ENCODE results near the gene NEDD4. TPM values are rescaled to one million over a fixed set of nuclear protein-coding genes. Genes with fewer than 3 reads are reported as not detected.
"Not testable (repeated sequence)": the region's sequence is repeated elsewhere in the genome, so short reads cannot be mapped to it uniquely, and the experiment has no call there.

NEDD4 gene
- polyA plus RNA-seq, 4 donors = 5.6 to 24.0 (median 8.9) TPM

DNA sequence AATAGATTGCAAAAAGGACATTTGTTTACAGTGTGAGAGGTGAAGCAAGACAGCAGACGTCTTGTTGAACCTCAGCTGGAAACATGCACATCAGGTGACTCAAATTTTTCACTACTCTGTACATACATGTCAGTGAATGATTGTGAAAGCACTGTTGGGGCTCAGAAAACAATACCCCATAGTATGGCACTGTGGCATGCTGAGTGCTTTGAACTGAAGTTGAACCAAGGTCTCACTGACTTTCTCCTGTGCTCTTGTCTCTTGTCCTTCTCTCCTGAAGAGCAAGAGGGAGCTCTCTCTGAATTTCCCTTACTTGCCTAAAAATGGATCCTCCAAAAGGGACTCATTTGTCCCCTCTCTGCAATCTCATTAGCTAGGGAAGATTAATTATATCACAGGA, 24.5 kb upstream of the NEDD4 start:
- Histone ChIP-seq H3K4me3 (ENCODE audit: low read depth in 1 of 3, low read length in 3 of 3) (no peak overlapping the region), H3K4me1 (ENCODE audit: control insufficient read depth in 3 of 3, insufficient read depth in 2 of 3, low read depth in 1 of 3, low read length in 2 of 3) (no peaks in the 10 kb centered on the region), H3K9me3 (ENCODE audit: control insufficient read depth in 2 of 2, insufficient read depth in 1 of 2, low read depth in 1 of 2, low read length in 1 of 2) (peaks cover 0 to 9% of the 10 kb centered on the region in 2 donors), H3K27me3 (ENCODE audit: control insufficient read depth in 3 of 3, insufficient read depth in 3 of 3, low read length in 3 of 3) (no peaks in the 10 kb centered on the region), H3K36me3 (ENCODE audit: control insufficient read depth in 3 of 3, insufficient read depth in 2 of 3, low read depth in 1 of 3, low read length in 3 of 3) (no peaks in the 10 kb centered on the region), H3K27ac (ENCODE audit: low read depth in 1 of 3, low read length in 2 of 3) (no peak overlapping the region)
- WGBS, 3 donors = 32 to 38% (median 33%) methylated on average over 1 of the region's 1 CpG
- DNase-seq = no peak
- FAIRE-seq = no peak

DNA sequence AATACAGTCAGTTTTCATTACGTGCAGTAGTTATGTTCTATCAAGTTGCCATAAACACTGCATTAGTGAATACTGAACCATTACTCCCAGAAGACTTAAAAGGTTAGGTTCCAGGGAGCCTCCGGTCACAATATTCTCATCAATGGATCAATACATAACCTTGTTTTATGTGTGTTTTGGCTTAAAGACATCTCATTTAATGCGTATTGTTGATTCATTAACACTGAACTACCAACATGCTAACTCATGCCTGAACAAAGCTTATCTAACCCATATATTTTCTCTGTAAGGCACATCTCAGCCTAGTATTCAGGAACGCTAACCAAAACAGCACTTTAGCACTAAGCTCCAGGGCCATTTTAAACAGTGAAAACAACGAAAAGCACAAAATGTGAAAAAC, 24.1 kb upstream of the NEDD4 start:
- FAIRE-seq (no peak), DNase-seq (no peak)
- Histone ChIP-seq H3K27me3 (ENCODE audit: control insufficient read depth in 3 of 3, insufficient read depth in 3 of 3, low read length in 3 of 3) (no peaks in the 10 kb centered on the region), H3K27ac (ENCODE audit: low read depth in 1 of 3, low read length in 2 of 3) (no peak overlapping the region), H3K4me1 (ENCODE audit: control insufficient read depth in 3 of 3, insufficient read depth in 2 of 3, low read depth in 1 of 3, low read length in 2 of 3) (no peaks in the 10 kb centered on the region), H3K9me3 (ENCODE audit: control insufficient read depth in 2 of 2, insufficient read depth in 1 of 2, low read depth in 1 of 2, low read length in 1 of 2) (peaks cover 0 to 9% of the 10 kb centered on the region in 2 donors), H3K4me3 (ENCODE audit: low read depth in 1 of 3, low read length in 3 of 3) (no peak overlapping the region), H3K36me3 (ENCODE audit: control insufficient read depth in 3 of 3, insufficient read depth in 2 of 3, low read depth in 1 of 3, low read length in 3 of 3) (no peaks in the 10 kb centered on the region)
- WGBS, 3 donors = 83 to 88% (median 84%) methylated on average over 5 of the region's 5 CpGs

DNA sequence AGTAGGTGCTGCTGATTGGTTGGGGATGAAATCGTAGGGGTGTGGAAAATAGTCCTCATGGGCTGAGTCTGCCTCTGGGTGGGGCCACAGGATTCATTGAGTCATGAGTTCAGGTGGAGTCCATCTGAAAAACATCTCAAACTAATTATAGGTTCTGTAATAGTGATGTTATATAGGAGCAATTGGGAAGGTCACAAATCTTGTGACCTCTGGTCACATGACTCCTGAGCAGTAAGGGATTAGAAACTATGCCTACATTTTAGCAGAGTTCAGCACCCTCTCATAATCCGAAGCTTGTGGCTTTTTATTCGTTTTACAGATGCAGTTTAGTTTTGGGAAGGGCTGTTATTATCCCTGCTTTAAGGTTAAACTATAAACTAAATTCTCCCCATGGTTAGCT, 22.9 kb upstream of the NEDD4 start:
- Histone ChIP-seq H3K27ac (ENCODE audit: low read depth in 1 of 3, low read length in 2 of 3) (no peak overlapping the region), H3K9me3 (ENCODE audit: control insufficient read depth in 2 of 2, insufficient read depth in 1 of 2, low read depth in 1 of 2, low read length in 1 of 2) (peaks cover 0 to 9% of the 10 kb centered on the region in 2 donors), H3K4me3 (ENCODE audit: low read depth in 1 of 3, low read length in 3 of 3) (no peak overlapping the region), H3K4me1 (ENCODE audit: control insufficient read depth in 3 of 3, insufficient read depth in 2 of 3, low read depth in 1 of 3, low read length in 2 of 3) (no peaks in the 10 kb centered on the region), H3K27me3 (ENCODE audit: control insufficient read depth in 3 of 3, insufficient read depth in 3 of 3, low read length in 3 of 3) (no peaks in the 10 kb centered on the region), H3K36me3 (ENCODE audit: control insufficient read depth in 3 of 3, insufficient read depth in 2 of 3, low read depth in 1 of 3, low read length in 3 of 3) (no peaks in the 10 kb centered on the region)
- FAIRE-seq (no peak), DNase-seq (no peak)
- 81 to 86% (median 83%) methylated on average over 3 of the region's 3 CpGs for WGBS, 3 donors

DNA sequence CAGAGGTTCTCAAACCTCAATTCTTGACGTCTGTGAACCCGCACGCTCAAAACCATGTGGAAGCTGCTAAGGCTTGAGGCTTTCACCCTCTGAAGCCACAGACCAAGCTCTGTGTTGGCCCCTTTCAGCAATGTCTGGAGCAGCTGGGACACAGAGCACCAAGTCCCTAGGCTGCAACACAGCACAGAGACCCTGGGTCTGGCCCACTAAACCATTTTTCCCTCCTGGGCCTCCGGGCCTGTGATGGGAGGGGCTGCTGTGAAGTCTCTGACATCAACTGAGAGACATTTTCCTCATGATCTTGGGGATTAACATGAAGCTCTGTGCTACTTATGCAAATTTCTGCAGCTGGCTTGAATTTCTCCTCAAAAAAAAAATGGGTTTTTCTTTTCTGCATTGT, 21.3 kb upstream of the NEDD4 start:
- DNase-seq (no peak), FAIRE-seq (no peak)
- no peak overlapping the region for H3K4me3 ChIP-seq (ENCODE audit: low read depth in 1 of 3, low read length in 3 of 3)
- H3K27me3 ChIP-seq (ENCODE audit: control insufficient read depth in 3 of 3, insufficient read depth in 3 of 3, low read length in 3 of 3) = no peaks in the 10 kb centered on the region
- H3K9me3 ChIP-seq (ENCODE audit: control insufficient read depth in 2 of 2, insufficient read depth in 1 of 2, low read depth in 1 of 2, low read length in 1 of 2) = peaks cover 0 to 9% of the 10 kb centered on the region in 2 donors
- H3K4me1 ChIP-seq (ENCODE audit: control insufficient read depth in 3 of 3, insufficient read depth in 2 of 3, low read depth in 1 of 3, low read length in 2 of 3) = no peaks in the 10 kb centered on the region
- 88 to 94% (median 91%) methylated on average over 4 of the region's 4 CpGs for WGBS, 3 donors
- H3K36me3 ChIP-seq (ENCODE audit: control insufficient read depth in 3 of 3, insufficient read depth in 2 of 3, low read depth in 1 of 3, low read length in 3 of 3) = no peaks in the 10 kb centered on the region
- H3K27ac ChIP-seq (ENCODE audit: low read depth in 1 of 3, low read length in 2 of 3) = no peak overlapping the region

DNA sequence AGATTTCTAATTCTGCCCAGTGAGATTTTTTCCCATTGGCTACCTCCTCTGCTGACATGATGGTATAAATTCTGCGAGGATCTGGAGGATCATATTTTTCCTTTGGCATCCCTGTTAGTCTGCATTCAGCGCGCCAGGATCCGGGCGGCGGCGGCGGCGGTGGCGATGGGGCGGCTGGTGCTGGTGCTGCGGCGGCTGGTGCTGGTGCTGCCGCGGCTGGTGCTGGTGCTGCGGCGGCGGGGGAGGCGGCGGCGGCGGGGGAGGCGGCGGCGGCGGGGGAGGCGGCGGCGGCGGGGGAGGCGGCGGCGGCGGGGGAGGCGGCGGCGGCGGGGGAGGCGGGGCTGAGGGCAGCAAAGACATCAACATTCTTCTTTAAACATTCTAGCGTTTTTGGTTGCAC, 13.6 kb upstream of the NEDD4 start:
- DNase-seq; H3K4me1 ChIP-seq (ENCODE audit: control insufficient read depth in 3 of 3, insufficient read depth in 2 of 3, low read depth in 1 of 3, low read length in 2 of 3); H3K27ac ChIP-seq (ENCODE audit: low read depth in 1 of 3, low read length in 2 of 3); H3K9me3 ChIP-seq (ENCODE audit: control insufficient read depth in 2 of 2, insufficient read depth in 1 of 2, low read depth in 1 of 2, low read length in 1 of 2); H3K27me3 ChIP-seq (ENCODE audit: control insufficient read depth in 3 of 3, insufficient read depth in 3 of 3, low read length in 3 of 3); H3K36me3 ChIP-seq (ENCODE audit: control insufficient read depth in 3 of 3, insufficient read depth in 2 of 3, low read depth in 1 of 3, low read length in 3 of 3); FAIRE-seq: not testable (repeated sequence)
- peak overlapping the region in 1 of 3 donors; percentile 33 for H3K4me3 ChIP-seq (ENCODE audit: low read depth in 1 of 3, low read length in 3 of 3)
- 63 to 75% (median 71%) methylated on average over 20 to 40 of the region's 40 CpGs for WGBS, 3 donors

DNA sequence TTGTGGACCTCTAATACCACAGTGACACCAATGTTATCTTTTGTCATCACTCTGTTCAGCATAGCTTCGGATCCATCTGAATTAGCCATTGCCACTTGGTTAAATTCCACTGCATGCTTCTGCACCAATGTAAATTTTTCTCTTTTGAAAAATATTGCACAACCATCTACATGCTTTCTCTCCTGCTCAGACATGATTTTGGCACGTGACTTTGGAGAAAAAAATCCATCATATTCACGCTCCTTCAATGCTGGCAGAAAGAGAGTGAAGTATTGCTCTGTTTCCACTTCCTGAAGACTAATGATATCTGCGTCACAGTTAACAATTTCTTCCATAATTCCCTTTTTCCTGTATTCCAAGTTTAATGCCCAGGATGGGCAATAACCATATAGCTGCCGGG, 13.0 kb upstream of the NEDD4 start:
- not testable (repeated sequence) for H3K9me3 ChIP-seq (ENCODE audit: control insufficient read depth in 2 of 2, insufficient read depth in 1 of 2, low read depth in 1 of 2, low read length in 1 of 2); H3K27ac ChIP-seq (ENCODE audit: low read depth in 1 of 3, low read length in 2 of 3); H3K4me3 ChIP-seq (ENCODE audit: low read depth in 1 of 3, low read length in 3 of 3); H3K27me3 ChIP-seq (ENCODE audit: control insufficient read depth in 3 of 3, insufficient read depth in 3 of 3, low read length in 3 of 3); FAIRE-seq; H3K4me1 ChIP-seq (ENCODE audit: control insufficient read depth in 3 of 3, insufficient read depth in 2 of 3, low read depth in 1 of 3, low read length in 2 of 3); H3K36me3 ChIP-seq (ENCODE audit: control insufficient read depth in 3 of 3, insufficient read depth in 2 of 3, low read depth in 1 of 3, low read length in 3 of 3); DNase-seq
- 61 to 81% (median 63%) methylated on average over 5 of the region's 5 CpGs for WGBS, 3 donors

DNA sequence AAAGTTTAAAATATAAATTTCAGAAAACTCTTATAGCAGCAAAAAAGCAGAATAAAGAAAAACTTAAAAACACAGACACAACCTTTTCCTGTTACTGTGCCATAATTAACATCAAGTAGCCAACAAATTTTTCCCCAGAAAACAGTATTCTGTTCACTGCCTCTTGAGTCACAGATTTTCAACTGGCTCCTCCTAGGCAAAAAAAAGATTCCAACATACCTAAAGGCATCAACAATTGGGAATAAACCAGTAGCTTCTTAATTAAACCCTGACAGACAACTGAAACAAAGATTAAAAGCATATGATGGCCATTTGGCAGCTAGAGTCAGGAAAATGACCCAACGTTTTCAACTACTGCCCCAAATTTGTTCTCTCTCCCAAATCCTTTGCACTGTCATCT, 10.9 kb upstream of the NEDD4 start:
- not testable (repeated sequence) for H3K27me3 ChIP-seq (ENCODE audit: control insufficient read depth in 3 of 3, insufficient read depth in 3 of 3, low read length in 3 of 3); H3K36me3 ChIP-seq (ENCODE audit: control insufficient read depth in 3 of 3, insufficient read depth in 2 of 3, low read depth in 1 of 3, low read length in 3 of 3); H3K9me3 ChIP-seq (ENCODE audit: control insufficient read depth in 2 of 2, insufficient read depth in 1 of 2, low read depth in 1 of 2, low read length in 1 of 2); H3K27ac ChIP-seq (ENCODE audit: low read depth in 1 of 3, low read length in 2 of 3); H3K4me1 ChIP-seq (ENCODE audit: control insufficient read depth in 3 of 3, insufficient read depth in 2 of 3, low read depth in 1 of 3, low read length in 2 of 3); DNase-seq; FAIRE-seq; H3K4me3 ChIP-seq (ENCODE audit: low read depth in 1 of 3, low read length in 3 of 3)
- WGBS, 3 donors = 63 to 70% methylated on average over 1 of the region's 1 CpG; no CpG with 5 or more reads in 1 of the 3 donors

DNA sequence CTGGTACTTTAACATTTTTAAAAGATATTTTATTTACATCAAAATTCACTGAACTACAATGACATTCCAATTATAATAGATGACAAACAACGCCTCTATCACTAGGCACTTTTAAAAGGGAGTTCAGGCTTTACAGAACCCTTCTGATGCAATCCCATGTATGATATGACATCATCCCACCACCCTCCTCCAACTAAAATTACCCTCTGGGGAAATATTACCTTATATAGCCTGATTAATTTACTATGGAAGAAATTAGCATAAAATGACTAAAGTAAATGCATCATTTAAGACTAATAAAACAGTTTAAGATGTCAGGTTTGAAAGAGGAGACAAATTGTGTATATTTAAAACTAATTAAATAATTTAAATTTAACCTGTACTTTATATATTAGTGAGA, 10.4 kb upstream of the NEDD4 start:
- not testable (repeated sequence) for H3K36me3 ChIP-seq (ENCODE audit: control insufficient read depth in 3 of 3, insufficient read depth in 2 of 3, low read depth in 1 of 3, low read length in 3 of 3); H3K4me3 ChIP-seq (ENCODE audit: low read depth in 1 of 3, low read length in 3 of 3); DNase-seq; H3K27ac ChIP-seq (ENCODE audit: low read depth in 1 of 3, low read length in 2 of 3); H3K9me3 ChIP-seq (ENCODE audit: control insufficient read depth in 2 of 2, insufficient read depth in 1 of 2, low read depth in 1 of 2, low read length in 1 of 2); FAIRE-seq; H3K4me1 ChIP-seq (ENCODE audit: control insufficient read depth in 3 of 3, insufficient read depth in 2 of 3, low read depth in 1 of 3, low read length in 2 of 3); H3K27me3 ChIP-seq (ENCODE audit: control insufficient read depth in 3 of 3, insufficient read depth in 3 of 3, low read length in 3 of 3)
- no CpG with 5 or more reads among the region's 1 CpG for whole genome bisulfite sequencing, 3 donors

DNA sequence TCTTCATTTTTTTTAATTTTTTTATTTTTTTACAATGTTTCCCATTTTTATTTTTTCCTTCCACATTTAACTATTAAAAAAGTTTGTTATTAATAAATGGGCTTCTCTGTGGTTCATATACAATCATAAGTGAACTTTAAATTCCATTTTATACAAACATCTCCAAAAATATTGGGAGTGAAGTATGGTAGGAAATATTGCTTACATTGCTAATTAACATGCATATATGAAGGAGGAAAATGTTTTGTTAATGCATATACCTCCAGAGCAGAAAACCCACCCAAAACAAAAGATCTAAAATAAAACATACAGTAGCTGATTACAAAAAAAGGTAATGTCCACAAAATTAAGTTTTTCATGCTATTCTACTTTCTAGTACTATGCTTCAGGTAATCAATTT, 9.9 kb upstream of the NEDD4 start:
- not testable (repeated sequence) for H3K27me3 ChIP-seq (ENCODE audit: control insufficient read depth in 3 of 3, insufficient read depth in 3 of 3, low read length in 3 of 3); H3K4me3 ChIP-seq (ENCODE audit: low read depth in 1 of 3, low read length in 3 of 3); H3K36me3 ChIP-seq (ENCODE audit: control insufficient read depth in 3 of 3, insufficient read depth in 2 of 3, low read depth in 1 of 3, low read length in 3 of 3); H3K27ac ChIP-seq (ENCODE audit: low read depth in 1 of 3, low read length in 2 of 3); DNase-seq; FAIRE-seq; H3K4me1 ChIP-seq (ENCODE audit: control insufficient read depth in 3 of 3, insufficient read depth in 2 of 3, low read depth in 1 of 3, low read length in 2 of 3); H3K9me3 ChIP-seq (ENCODE audit: control insufficient read depth in 2 of 2, insufficient read depth in 1 of 2, low read depth in 1 of 2, low read length in 1 of 2)
